Parathyroid adenoma (tissue), 2 donors: Measurements from ENCODE around the gene KLHL36.

ENCODE experiments used
- H2AFZ ChIP-seq: fragments of 300-600 bp; sonication (generic); one replicate; pipeline ENCODE4 v1.7.0; 2017; ENCODE audit warnings: antibody characterized with exemption, mild to moderate bottlenecking
- H3K27ac ChIP-seq: fragments of 300-600 bp; sonication (generic); one replicate; pipeline ENCODE4 v1.7.0; 2017
- H3K27me3 ChIP-seq: fragments of 300-600 bp; sonication (generic); one replicate; pipeline ENCODE4 v1.7.0; 2017; ENCODE audit warnings: low read length; ENCODE audit not compliant: control insufficient read depth, insufficient read depth
- H3K36me3 ChIP-seq: fragments of 300-600 bp; sonication (generic); one replicate; pipeline ENCODE4 v1.7.0; 2017; ENCODE audit warnings: low read length; ENCODE audit not compliant: control insufficient read depth, insufficient read depth
- H3K4me1 ChIP-seq: fragments of 300-600 bp; sonication (generic); one replicate; pipeline ENCODE4 v1.7.0; 2017; ENCODE audit warnings: control low read depth
- H3K4me2 ChIP-seq: fragments of 300-600 bp; sonication (generic); one replicate; pipeline ENCODE4 v1.7.0; 2017; ENCODE audit warnings: low read length
- H3K4me3 ChIP-seq: fragments of 300-600 bp; sonication (generic); one replicate; pipeline ENCODE4 v1.7.0; 2017; ENCODE audit warnings: low read depth, low read length
- H3K79me2 ChIP-seq: fragments of 300-600 bp; sonication (generic); one replicate; pipeline ENCODE4 v1.7.0; 2017; ENCODE audit warnings: control low read depth
- H3K9ac ChIP-seq: fragments of 300-600 bp; sonication (generic); one replicate; pipeline ENCODE4 v1.7.0; 2017; ENCODE audit warnings: mild to moderate bottlenecking
- H3K9me3 ChIP-seq: fragments of 300-600 bp; sonication (generic); one replicate; pipeline ENCODE4 v1.7.0; 2017; ENCODE audit warnings: low read length; ENCODE audit not compliant: control insufficient read depth
- TF ChIP-seq, protein P1 (sequence below): fragments of 300-600 bp; sonication (generic); IDR thresholded peaks from one replicate; pipeline ENCODE4 v1.7.0; 2017; ENCODE audit warnings: antibody characterized with exemption, mild to moderate bottlenecking
- donor health status: primary hyperparathyroidism.

KLHL36 gene

DNA sequence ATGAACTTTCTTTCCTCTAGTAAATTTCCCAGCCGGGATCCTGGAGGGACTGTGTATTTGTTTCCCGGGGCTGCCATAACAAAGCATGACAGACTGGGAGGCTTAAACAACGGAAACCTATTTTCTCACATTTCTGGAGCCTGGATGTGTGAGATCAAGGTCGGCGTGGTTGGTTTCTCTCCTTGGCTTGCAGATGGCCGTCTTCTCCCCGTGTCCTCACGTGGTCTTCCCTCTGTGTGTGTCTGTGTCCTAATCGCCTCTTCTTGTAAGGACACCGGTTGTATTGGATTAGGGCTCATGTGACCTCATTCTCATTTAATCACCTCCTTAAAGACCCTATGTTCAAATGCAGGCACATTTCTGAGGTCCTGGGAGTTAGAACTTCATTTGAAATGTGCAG, 29.5 kb downstream of the KLHL36 start:
- Histone ChIP-seq H3K36me3 (no peaks in the 10 kb centered on the region), H3K4me3 (no peak overlapping the region), H3K27me3 (no peaks in the 10 kb centered on the region), H3K9ac (no peak overlapping the region), H3K79me2 (no peaks in the 10 kb centered on the region), H2AFZ (no peak overlapping the region), H3K9me3 (no peaks in the 10 kb centered on the region), H3K4me2 (no peak overlapping the region), H3K4me1 (no peaks in the 10 kb centered on the region), H3K27ac (no peak overlapping the region)
- TF ChIP-seq, protein P1, sequence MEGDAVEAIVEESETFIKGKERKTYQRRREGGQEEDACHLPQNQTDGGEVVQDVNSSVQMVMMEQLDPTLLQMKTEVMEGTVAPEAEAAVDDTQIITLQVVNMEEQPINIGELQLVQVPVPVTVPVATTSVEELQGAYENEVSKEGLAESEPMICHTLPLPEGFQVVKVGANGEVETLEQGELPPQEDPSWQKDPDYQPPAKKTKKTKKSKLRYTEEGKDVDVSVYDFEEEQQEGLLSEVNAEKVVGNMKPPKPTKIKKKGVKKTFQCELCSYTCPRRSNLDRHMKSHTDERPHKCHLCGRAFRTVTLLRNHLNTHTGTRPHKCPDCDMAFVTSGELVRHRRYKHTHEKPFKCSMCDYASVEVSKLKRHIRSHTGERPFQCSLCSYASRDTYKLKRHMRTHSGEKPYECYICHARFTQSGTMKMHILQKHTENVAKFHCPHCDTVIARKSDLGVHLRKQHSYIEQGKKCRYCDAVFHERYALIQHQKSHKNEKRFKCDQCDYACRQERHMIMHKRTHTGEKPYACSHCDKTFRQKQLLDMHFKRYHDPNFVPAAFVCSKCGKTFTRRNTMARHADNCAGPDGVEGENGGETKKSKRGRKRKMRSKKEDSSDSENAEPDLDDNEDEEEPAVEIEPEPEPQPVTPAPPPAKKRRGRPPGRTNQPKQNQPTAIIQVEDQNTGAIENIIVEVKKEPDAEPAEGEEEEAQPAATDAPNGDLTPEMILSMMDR, result no peak

DNA sequence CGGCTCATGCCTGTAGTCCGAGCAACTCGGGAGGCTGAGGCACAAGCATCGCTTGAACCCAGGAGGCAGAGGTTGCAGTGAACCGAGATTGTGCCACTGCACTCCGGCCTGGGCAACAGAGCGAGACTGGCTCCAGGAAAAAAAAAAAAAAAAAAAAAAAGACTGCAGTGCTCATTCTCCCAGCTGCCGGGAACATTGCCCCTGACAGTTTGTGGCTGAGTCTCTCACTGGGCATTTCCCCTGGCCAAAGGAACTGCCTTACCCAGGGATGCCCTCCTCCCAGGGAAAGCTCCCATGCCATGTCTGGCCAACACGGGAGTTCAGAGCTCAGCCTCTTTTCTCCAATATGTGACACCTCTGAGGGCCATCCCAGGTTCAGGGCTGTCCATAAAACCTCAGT, 30.2 kb downstream of the KLHL36 start:
- no peak overlapping the region for H3K27ac ChIP-seq
- no peak overlapping the region for H3K4me3 ChIP-seq
- H2AFZ ChIP-seq, result no peak overlapping the region
- no peaks in the 10 kb centered on the region for H3K4me1 ChIP-seq
- no peaks in the 10 kb centered on the region for H3K36me3 ChIP-seq
- no peaks in the 10 kb centered on the region for H3K27me3 ChIP-seq
- H3K9ac ChIP-seq, result no peak overlapping the region
- H3K79me2 ChIP-seq, result no peaks in the 10 kb centered on the region
- H3K4me2 ChIP-seq, result no peak overlapping the region
- H3K9me3 ChIP-seq, result no peaks in the 10 kb centered on the region
- TF ChIP-seq, protein P1, result no peak

DNA sequence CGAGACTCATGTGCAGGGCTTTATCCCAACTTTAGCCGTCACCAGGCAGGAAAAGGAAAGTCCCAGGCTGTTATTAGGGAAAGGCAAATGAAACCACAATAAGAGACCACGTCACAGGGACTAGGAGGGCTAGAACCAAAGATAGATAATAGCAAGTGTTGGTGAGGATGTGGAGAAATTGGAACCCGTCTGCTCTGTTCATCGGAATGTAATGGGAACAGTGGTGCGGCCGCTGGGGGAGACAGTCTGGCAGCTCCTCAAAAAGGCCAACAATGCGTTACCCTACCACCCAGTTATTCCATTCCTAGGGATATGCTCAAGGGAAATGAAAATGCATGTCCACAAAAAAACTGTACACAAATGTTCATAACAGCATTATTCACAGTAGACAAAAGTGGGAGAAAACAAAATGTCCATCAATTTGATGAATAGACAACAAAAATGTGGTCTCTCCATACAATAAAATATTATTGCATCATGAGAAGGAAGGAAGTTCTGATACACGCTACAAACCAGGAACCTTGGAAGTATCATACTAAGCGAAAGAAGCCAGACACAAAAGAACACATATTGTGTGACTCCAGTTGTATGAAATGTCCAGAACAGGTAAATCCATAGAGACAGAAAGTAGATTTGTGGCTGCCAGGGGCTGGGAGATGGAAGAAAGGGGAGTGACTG, 32.0 kb downstream of the KLHL36 start:
- no peaks in the 10 kb centered on the region for H3K36me3 ChIP-seq
- TF ChIP-seq, protein P1, result no peak
- no peak overlapping the region for H2AFZ ChIP-seq
- H3K4me2 ChIP-seq, result no peak overlapping the region
- H3K9me3 ChIP-seq, result no peaks in the 10 kb centered on the region
- H3K27ac ChIP-seq, result no peak overlapping the region
- H3K4me3 ChIP-seq, result no peak overlapping the region
- no peaks in the 10 kb centered on the region for H3K27me3 ChIP-seq
- no peaks in the 10 kb centered on the region for H3K4me1 ChIP-seq
- no peak overlapping the region for H3K9ac ChIP-seq
- no peaks in the 10 kb centered on the region for H3K79me2 ChIP-seq

DNA sequence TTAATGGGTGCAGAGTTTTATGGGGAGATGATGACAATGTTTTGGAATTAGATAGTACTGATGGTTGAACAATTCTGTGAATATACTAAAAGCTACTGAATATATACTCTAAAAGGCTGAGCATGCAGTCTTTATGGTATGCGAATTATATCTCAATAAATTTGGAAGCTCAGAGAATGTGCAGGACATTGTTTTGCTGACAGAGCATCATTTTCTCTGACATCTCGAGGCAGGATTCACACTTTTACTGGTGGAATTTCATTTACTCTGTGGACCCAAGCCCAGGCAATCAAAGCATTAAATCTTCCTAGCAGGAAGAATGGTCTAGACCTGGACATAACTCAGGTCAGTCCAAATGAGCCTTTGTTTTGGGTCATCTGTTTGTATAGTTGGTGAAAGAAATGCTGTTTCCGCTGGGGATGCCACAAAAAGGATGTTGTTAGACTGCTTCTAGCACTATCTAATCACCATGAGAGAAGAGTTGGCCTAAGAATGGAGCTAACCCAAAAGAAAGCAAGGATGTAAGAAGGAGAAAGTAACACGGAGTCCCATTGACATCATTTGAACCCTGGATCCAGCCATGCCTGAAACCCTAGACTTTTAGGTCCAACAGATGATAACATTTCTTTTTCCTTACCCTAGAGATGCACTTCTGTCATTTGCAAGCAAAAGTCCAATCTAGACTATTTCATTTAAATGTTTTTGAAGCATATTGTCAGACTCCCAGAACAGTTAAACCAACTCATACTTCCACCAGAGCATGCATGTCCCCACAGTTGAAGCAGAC, 32.7 kb downstream of the KLHL36 start:
- no peak overlapping the region for H3K4me2 ChIP-seq
- TF ChIP-seq, protein P1, result no peak

More for the DNA sequence above, 32.7 kb downstream of the KLHL36 start:
- Histone ChIP-seq H3K36me3 (no peaks in the 10 kb centered on the region), H3K27me3 (no peaks in the 10 kb centered on the region), H3K9ac (no peak overlapping the region), H3K4me1 (no peaks in the 10 kb centered on the region), H3K9me3 (no peaks in the 10 kb centered on the region), H3K27ac (no peak overlapping the region), H3K79me2 (no peaks in the 10 kb centered on the region), H3K4me3 (no peak overlapping the region), H2AFZ (no peak overlapping the region)
